DMS153 treated with DMSO at 0.1 percent for 48 hours (cell line): ENCODE data around the gene RIN2.

Experiments
- DNase-seq: peaks from one replicate; lab custom pipeline; 2025; ENCODE audit not compliant: unreplicated experiment; lab: John Stamatoyannopoulos, UW

The RIN2 gene

GRCh38 chr20:19761841-19762240 is 3.8 kb downstream of the RIN2 start:
- DNase-seq, result no peak

GRCh38 chr20:19764207-19764606 is 6.1 kb downstream of the RIN2 start:
- DNase-seq, result no peak

GRCh38 chr20:19765266-19765665 is 7.2 kb downstream of the RIN2 start:
- no peak for DNase-seq

- no peak for DNase-seq
These were observed 7.9 kb downstream of the RIN2 start for GRCh38 chr20:19765913-19766312.

GRCh38 chr20:19767070-19767469 is 9.0 kb downstream of the RIN2 start:
- DNase-seq, result no peak

GRCh38 chr20:19768325-19768842 is 10.3 kb downstream of the RIN2 start:
- no peak for DNase-seq

GRCh38 chr20:19769507-19769906 is 11.4 kb downstream of the RIN2 start:
- no peak for DNase-seq

GRCh38 chr20:19770375-19770774 is 12.3 kb downstream of the RIN2 start:
- no peak for DNase-seq

GRCh38 chr20:19771031-19771430 is 13.0 kb downstream of the RIN2 start:
- DNase-seq, result no peak

- DNase-seq, result no peak
These were observed 15.4 kb downstream of the RIN2 start for GRCh38 chr20:19773471-19773870.

GRCh38 chr20:19774135-19774933 is 16.3 kb downstream of the RIN2 start:
- DNase-seq, result no peak

- no peak for DNase-seq
These were observed 17.5 kb downstream of the RIN2 start for GRCh38 chr20:19775353-19776253.

GRCh38 chr20:19777315-19777714 is 19.3 kb downstream of the RIN2 start:
- DNase-seq, result no peak

GRCh38 chr20:19777981-19778380 is 19.9 kb downstream of the RIN2 start:
- no peak for DNase-seq

GRCh38 chr20:19778404-19778803 is 20.3 kb downstream of the RIN2 start:
- DNase-seq, result no peak

- DNase-seq, result no peak
These were observed 21.6 kb downstream of the RIN2 start for GRCh38 chr20:19779634-19780033.

- no peak for DNase-seq
These were observed 22.2 kb downstream of the RIN2 start for GRCh38 chr20:19780261-19780660.

- DNase-seq, result no peak
These were observed 23.2 kb downstream of the RIN2 start for GRCh38 chr20:19781235-19781634.

GRCh38 chr20:19782669-19783068 is 24.6 kb downstream of the RIN2 start:
- no peak for DNase-seq

GRCh38 chr20:19783966-19784401 is 25.9 kb downstream of the RIN2 start:
- DNase-seq, result peak; percentile 21

- DNase-seq, result peak; percentile 87
These were observed 26.6 kb downstream of the RIN2 start for GRCh38 chr20:19784511-19785172.
